Kidney epithelial cell (primary cell): Measurements from ENCODE around the gene DCAF4. TPM values are rescaled to one million over a fixed set of nuclear protein-coding genes. Genes with fewer than 3 reads are reported as not detected.

Experiments
- DNase-seq: peaks from one replicate; pipeline ENCODE4 v3.0.0-alpha.2; 2010; ENCODE audit warnings: low read depth
- H3K27me3 ChIP-seq: 2 replicates; pipeline ENCODE4 v1.6.0; 2011; ENCODE audit warnings: low read length; ENCODE audit not compliant: control insufficient read depth, insufficient read depth
- H3K36me3 ChIP-seq: 2 replicates; pipeline ENCODE4 v1.5.1; 2011; ENCODE audit warnings: low read length; ENCODE audit not compliant: control insufficient read depth, insufficient read depth
- H3K4me3 ChIP-seq: 2 replicates; pipeline ENCODE4 v1.5.1; 2011; ENCODE audit warnings: low read depth, mild to moderate bottlenecking, control low read depth, low read length
- total RNA-seq: library from RNA; depleted of rRNA; stranded (reverse); fragments of >200 nt; gene quantifications from 2 replicates; pipeline ENCODE4 v1.2.3, GENCODE V29; 2015
- TF ChIP-seq, protein P1 (sequence below): IDR thresholded peaks from 2 replicates; pipeline ENCODE4 v1.5.1; 2011; ENCODE audit warnings: mild to moderate bottlenecking, moderate library complexity, low read length, control low read depth, inconsistent platforms; ENCODE audit not compliant: insufficient read depth, poor library complexity, severe bottlenecking

DCAF4 gene
- total RNA-seq, 1 donor from 2014 or later = 23.1 TPM

DNA sequence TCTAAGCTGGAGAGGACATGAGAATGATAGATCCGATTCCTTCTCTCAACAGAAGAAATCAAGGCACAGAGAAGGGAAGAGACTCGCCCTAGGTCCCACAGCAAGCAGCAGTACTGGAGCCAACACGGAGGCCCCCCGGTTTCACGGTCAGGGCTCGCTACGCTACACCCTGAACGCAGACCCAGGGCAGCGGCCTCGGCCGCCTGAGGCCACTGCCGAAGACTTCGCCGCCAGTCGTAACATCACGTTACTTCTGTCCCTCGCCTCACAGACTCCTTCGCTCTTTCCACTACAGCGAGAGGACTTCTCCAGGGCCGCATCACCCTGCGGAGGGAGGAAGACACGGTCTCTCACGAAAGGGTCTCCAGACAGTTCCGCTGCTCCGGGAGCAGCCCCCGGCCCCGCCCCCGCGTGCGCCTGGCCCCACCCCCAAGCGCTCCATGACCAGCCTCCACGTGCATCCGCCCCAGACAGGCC is 411 bp upstream of the DCAF4 start:
- Histone ChIP-seq H3K4me3 (peak overlapping the region; percentile 66), H3K27me3 (no peaks in the 10 kb centered on the region), H3K36me3 (no peaks in the 10 kb centered on the region)
- TF ChIP-seq, protein P1, sequence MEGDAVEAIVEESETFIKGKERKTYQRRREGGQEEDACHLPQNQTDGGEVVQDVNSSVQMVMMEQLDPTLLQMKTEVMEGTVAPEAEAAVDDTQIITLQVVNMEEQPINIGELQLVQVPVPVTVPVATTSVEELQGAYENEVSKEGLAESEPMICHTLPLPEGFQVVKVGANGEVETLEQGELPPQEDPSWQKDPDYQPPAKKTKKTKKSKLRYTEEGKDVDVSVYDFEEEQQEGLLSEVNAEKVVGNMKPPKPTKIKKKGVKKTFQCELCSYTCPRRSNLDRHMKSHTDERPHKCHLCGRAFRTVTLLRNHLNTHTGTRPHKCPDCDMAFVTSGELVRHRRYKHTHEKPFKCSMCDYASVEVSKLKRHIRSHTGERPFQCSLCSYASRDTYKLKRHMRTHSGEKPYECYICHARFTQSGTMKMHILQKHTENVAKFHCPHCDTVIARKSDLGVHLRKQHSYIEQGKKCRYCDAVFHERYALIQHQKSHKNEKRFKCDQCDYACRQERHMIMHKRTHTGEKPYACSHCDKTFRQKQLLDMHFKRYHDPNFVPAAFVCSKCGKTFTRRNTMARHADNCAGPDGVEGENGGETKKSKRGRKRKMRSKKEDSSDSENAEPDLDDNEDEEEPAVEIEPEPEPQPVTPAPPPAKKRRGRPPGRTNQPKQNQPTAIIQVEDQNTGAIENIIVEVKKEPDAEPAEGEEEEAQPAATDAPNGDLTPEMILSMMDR = no peak
- no peak for DNase-seq

DNA sequence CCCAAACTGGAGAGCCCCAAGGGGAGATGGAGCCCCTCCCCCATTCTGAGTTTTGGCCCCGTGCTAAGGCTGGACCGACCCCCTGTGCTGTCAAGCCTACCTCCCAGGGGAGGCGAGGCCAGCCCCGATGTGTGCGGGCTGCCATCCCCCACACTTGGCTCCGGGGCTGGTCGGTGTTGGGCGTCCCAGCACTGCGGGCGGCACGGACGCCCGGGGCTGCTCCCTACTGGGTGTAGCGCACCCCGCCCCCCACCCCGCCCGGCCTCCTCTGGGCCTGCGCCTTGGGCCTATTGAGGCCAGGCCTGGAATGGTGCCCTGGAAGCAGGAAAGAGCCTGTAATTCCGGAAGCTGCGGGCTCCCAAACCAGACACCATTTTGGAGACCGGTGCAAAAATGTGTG is 2.6 kb downstream of the DCAF4 start:
- Histone ChIP-seq H3K4me3 (no peak overlapping the region), H3K27me3 (no peaks in the 10 kb centered on the region), H3K36me3 (no peaks in the 10 kb centered on the region)
- TF ChIP-seq, protein P1 = no peak
- DNase-seq = no peak

DNA sequence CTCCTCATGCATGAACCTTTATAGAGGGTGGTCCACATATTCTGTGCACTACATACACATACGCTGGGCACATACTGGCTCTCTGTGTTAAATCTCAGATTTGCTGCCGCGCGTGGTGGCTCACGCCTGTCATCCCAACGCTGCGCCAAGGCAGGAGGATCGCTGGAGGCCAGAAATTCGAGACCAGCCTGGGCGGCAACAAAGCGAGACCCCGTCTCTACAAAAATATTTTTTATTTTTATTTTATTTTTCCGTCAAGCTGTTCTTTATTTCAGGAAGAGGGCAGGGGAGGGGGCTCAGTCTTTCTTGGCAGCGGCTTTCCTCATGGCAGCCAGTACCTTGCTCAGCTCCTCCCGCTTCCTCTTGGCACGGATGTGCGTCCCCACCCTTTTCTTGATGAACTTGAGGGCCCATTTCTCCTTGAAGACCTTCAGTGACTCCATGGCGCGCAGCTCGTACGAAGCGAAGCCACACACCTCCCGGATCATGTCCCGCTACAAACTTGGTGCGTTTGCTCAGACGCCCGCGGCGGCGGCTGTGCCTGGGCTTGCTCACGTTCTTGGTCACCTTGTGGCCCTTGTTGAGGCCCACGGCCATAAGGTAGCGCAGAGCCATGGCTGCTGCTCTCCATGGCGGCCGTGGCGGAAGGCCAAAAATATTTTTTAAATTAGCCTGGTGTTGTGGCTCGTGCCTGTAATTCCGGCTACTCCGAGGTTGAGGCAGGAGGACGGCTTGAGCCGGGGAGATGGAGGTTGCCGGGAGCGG is 3.2 kb downstream of the DCAF4 start:
- DNase-seq = no peak
- H3K4me3 ChIP-seq = no peak overlapping the region
- TF ChIP-seq, protein P1 = no peak
- H3K36me3 ChIP-seq = no peaks in the 10 kb centered on the region
- no peaks in the 10 kb centered on the region for H3K27me3 ChIP-seq

DNA sequence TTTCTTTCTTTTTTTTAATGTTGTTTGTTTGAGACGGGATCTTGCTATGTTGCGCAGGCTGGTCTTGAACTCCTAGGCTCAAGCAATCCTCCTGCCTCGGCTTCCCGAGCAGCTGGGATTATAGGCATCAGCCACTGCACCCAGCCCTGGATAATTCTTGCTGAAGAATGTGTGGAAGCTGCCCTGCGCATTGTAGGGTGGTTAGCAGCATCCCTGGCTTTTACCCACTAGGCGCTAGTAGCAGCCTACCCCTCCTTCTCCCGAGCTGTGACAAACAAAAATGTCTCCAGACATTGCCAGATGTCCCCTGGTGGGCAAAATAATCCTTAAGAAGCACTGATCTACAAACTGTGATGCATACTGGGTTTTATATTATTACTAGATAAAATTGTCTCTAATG is 6.6 kb downstream of the DCAF4 start:
- TF ChIP-seq, protein P1 = no peak
- DNase-seq = no peak
- Histone ChIP-seq H3K27me3 (no peaks in the 10 kb centered on the region), H3K36me3 (no peaks in the 10 kb centered on the region), H3K4me3 (no peak overlapping the region)

DNA sequence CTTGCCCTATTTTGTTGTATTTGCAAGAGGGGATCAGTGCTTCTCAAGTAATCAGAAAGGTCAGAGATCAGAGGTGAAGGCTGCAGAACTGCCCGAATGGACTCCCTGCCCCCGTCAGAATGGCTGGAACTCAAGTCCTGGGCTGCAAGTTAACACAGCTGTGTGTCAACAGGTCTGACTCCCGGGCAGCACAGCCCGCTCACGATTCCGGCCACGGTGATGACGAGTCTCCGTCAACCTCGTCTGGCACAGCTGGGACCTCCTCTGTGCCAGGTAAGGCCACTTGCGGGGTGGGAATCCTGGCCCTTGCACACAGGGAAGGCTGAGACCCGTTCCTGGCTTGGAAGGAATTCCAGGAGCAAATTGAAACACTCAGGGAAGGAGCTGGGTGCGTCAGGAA is 13.4 kb downstream of the DCAF4 start:
- Histone ChIP-seq H3K27me3 (no peaks in the 10 kb centered on the region), H3K4me3 (no peak overlapping the region), H3K36me3 (peaks cover 6% of the 10 kb centered on the region)
- DNase-seq = no peak
- TF ChIP-seq, protein P1 = no peak
